Activated naive CD4-positive, alpha-beta T cell treated with Interleukin-2 at 50 U/mL for 16 hours (primary cell): Measurements from ENCODE around the gene PXMP4.

ENCODE experiments used
- DNase-seq: peaks from one replicate; pipeline ENCODE4 v3.0.0-alpha.2; 2020

Gene PXMP4

GRCh38 chr20:33653218-33653899, 66.8 kb downstream of the PXMP4 start:
- peak; percentile 24 for DNase-seq
